ENCODE measurements around the gene LMAN2.

GRCh38 chr5:177304392-177305119 lies 46.9 kb downstream of the LMAN2 start:
- TF ChIP-seq CTCF (IDR thresholded peaks at IDR 0.05) (no peak), POLR2A (IDR thresholded peaks at IDR 0.05) (no peak)

Measured in Peyer's patch (tissue), 4 donors.